ENCODE results near the gene GORASP2. TPM values are rescaled to one million over a fixed set of nuclear protein-coding genes. Genes with fewer than 3 reads are reported as not detected.
"Not testable (repeated sequence)": the region's sequence is repeated elsewhere in the genome, so short reads cannot be mapped to it uniquely, and the experiment has no call there.

GORASP2 gene
- total RNA-seq, 4 donors from 2014 or later: 30.6 to 45.2 (median 35.3) TPM

- Histone ChIP-seq H3K36me3 (no peaks in the 10 kb centered on the region), H3K4me1 (no peaks in the 10 kb centered on the region), H3K9me3 (peaks cover 0 to 20% (median 5%) of the 10 kb centered on the region in 4 donors), H3K4me3 (no peak overlapping the region), H3K27me3 (no peaks in the 10 kb centered on the region), H3K27ac (no peak overlapping the region)
- DNase-seq: no peak
- TF ChIP-seq CTCF (IDR thresholded peaks at IDR 0.05) (no peak), POLR2A (IDR thresholded peaks at IDR 0.05) (no peak)
These were observed 11.1 kb upstream of the GORASP2 start for GRCh38 chr2:170917957-170918356.

- H3K27ac ChIP-seq, H3K36me3 ChIP-seq, DNase-seq, H3K27me3 ChIP-seq, H3K4me3 ChIP-seq, H3K4me1 ChIP-seq: not testable (repeated sequence)
- H3K9me3 ChIP-seq: peaks cover 0 to 11% (median 4%) of the 10 kb centered on the region in 4 donors
These were observed 7.2 kb upstream of the GORASP2 start for GRCh38 chr2:170921873-170922272.

DNA sequence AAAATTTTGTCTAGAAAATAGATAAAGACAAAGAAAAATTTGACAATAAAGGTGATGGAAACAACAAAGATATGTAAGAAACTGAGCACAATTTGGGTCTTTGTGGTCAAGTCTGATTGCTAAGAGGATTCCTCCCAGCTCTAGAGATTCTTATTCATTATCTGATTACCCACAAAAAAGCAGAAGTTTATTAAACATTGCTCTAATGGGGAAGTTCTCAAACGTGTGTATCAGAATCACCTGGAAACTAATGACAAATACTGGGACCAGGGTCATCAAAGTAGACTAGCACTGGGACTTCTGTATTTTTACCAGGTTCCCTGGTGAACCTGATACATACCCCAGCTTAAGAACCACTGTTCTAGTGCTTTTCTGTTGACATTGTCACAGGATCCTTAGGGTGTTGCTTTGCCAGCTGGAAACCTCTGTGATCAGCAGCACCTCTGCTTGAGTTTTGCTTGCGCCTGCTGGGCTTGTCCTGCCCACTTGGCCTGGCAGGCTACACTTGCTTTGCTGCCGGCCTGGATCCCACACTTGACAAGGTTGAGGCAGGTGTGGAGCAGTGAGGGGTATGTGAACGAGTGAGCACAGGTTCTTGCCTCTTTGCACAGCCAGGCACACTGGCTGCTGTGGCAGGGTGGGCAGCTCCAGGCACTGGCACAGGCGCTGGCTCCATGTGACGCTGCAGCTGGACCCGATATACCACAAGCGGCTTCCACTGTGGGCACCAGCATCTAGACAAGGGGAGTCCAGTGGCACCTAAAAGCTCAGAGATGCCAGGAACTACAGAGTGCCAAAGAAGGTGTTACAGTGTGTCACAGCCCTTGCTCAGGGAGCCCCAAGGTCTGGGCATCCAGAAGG is 6.2 kb upstream of the GORASP2 start:
- Histone ChIP-seq H3K36me3 (no peaks in the 10 kb centered on the region), H3K27me3 (no peaks in the 10 kb centered on the region), H3K27ac (no peak overlapping the region), H3K4me3 (no peak overlapping the region), H3K4me1 (no peaks in the 10 kb centered on the region), H3K9me3 (peaks cover 0 to 2% (median 0%) of the 10 kb centered on the region in 4 donors)
- no peak for TF ChIP-seq POLR2A (IDR thresholded peaks at IDR 0.05)
- no peak for TF ChIP-seq CTCF (IDR thresholded peaks at IDR 0.05)
- DNase-seq: no peak

DNA sequence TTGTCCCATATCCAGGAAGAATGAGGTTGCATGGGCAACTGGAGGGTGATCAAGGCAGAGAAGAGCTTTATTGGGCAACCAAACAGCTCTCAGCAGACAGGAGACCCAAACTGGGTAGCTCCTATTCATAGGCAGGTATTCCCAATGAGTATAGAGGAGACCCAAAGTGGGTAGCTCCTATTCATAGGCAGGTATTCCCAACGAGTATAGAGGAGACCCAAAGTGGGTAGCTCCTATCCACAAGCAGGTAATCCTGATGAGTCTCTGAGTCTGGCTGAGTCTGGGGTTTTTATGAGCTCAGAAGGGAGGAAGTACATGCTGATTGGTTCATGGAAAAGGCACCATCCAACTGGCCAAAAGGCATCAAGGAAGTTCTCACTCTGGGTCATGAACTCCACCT is 5.3 kb upstream of the GORASP2 start:
- no peaks in the 10 kb centered on the region for H3K9me3 ChIP-seq
- H3K4me1 ChIP-seq: peaks cover 0 to 5% (median 2%) of the 10 kb centered on the region in 4 donors
- H3K27ac ChIP-seq: no peak overlapping the region
- H3K27me3 ChIP-seq: no peaks in the 10 kb centered on the region
- no peak overlapping the region for H3K4me3 ChIP-seq
- H3K36me3 ChIP-seq: no peaks in the 10 kb centered on the region
- TF ChIP-seq CTCF (IDR thresholded peaks at IDR 0.05): no peak
- TF ChIP-seq POLR2A (IDR thresholded peaks at IDR 0.05): no peak
- DNase-seq: no peak

- DNase-seq: no peak
- no peaks in the 10 kb centered on the region for H3K27me3 ChIP-seq
- no peak overlapping the region for H3K27ac ChIP-seq
- H3K36me3 ChIP-seq: no peaks in the 10 kb centered on the region
- no peak overlapping the region for H3K4me3 ChIP-seq
- no peaks in the 10 kb centered on the region for H3K9me3 ChIP-seq
- TF ChIP-seq CTCF (IDR thresholded peaks at IDR 0.05) (no peak), POLR2A (IDR thresholded peaks at IDR 0.05) (no peak)
- H3K4me1 ChIP-seq: peaks cover 0 to 5% (median 2%) of the 10 kb centered on the region in 4 donors
These were observed 4.1 kb upstream of the GORASP2 start for GRCh38 chr2:170924969-170925368.

GRCh38 chr2:170925923-170926322 is 3.1 kb upstream of the GORASP2 start:
- no peak overlapping the region for H3K27ac ChIP-seq
- no peak for DNase-seq
- H3K9me3 ChIP-seq: no peaks in the 10 kb centered on the region
- H3K4me3 ChIP-seq: no peak overlapping the region
- peaks cover 0 to 13% (median 5%) of the 10 kb centered on the region in 4 donors for H3K4me1 ChIP-seq
- TF ChIP-seq CTCF (IDR thresholded peaks at IDR 0.05): no peak
- TF ChIP-seq POLR2A (IDR thresholded peaks at IDR 0.05): no peak
- no peaks in the 10 kb centered on the region for H3K27me3 ChIP-seq
- H3K36me3 ChIP-seq: no peaks in the 10 kb centered on the region

Measured in Peyer's patch (tissue), 4 donors.